Measurements from ENCODE around the gene CDC42EP5.

Gene CDC42EP5

GRCh38 chr19:54462655-54463530, 10.2 kb downstream of the CDC42EP5 start:
- H3K9me3 ChIP-seq (ENCODE audit: control insufficient read depth, low read length): no peaks in the 10 kb centered on the region
- peaks cover 25% of the 10 kb centered on the region for H3K4me1 ChIP-seq (ENCODE audit: control insufficient read depth, insufficient read depth, low read length, poor library complexity, severe bottlenecking)
- peak; percentile 45 to 58 (median 53) for DNase-seq
- H3K27ac ChIP-seq (ENCODE audit: insufficient read depth, low read length, poor library complexity, severe bottlenecking): peak overlapping the region; percentile 80
- no peaks in the 10 kb centered on the region for H3K27me3 ChIP-seq (replicated peaks; ENCODE audit: control insufficient read depth, insufficient read depth, low read length, poor library complexity, severe bottlenecking)
- H3K4me3 ChIP-seq (ENCODE audit: insufficient read depth, low read depth, low read length, poor library complexity, severe bottlenecking): peak overlapping the region; percentile 71
- peaks cover 35% of the 10 kb centered on the region for H3K36me3 ChIP-seq (ENCODE audit: control insufficient read depth, insufficient read depth, low read length)

GRCh38 chr19:54462047-54462654, 10.9 kb downstream of the CDC42EP5 start:
- peak overlapping the region; percentile 46 for H3K4me3 ChIP-seq (ENCODE audit: insufficient read depth, low read depth, low read length, poor library complexity, severe bottlenecking)
- no peak for DNase-seq
- no peaks in the 10 kb centered on the region for H3K9me3 ChIP-seq (ENCODE audit: control insufficient read depth, low read length)
- no peaks in the 10 kb centered on the region for H3K27me3 ChIP-seq (replicated peaks; ENCODE audit: control insufficient read depth, insufficient read depth, low read length, poor library complexity, severe bottlenecking)
- H3K36me3 ChIP-seq (ENCODE audit: control insufficient read depth, insufficient read depth, low read length): peaks cover 43% of the 10 kb centered on the region
- peaks cover 25% of the 10 kb centered on the region for H3K4me1 ChIP-seq (ENCODE audit: control insufficient read depth, insufficient read depth, low read length, poor library complexity, severe bottlenecking)
- peak overlapping the region; percentile 80 for H3K27ac ChIP-seq (ENCODE audit: insufficient read depth, low read length, poor library complexity, severe bottlenecking)

DNA sequence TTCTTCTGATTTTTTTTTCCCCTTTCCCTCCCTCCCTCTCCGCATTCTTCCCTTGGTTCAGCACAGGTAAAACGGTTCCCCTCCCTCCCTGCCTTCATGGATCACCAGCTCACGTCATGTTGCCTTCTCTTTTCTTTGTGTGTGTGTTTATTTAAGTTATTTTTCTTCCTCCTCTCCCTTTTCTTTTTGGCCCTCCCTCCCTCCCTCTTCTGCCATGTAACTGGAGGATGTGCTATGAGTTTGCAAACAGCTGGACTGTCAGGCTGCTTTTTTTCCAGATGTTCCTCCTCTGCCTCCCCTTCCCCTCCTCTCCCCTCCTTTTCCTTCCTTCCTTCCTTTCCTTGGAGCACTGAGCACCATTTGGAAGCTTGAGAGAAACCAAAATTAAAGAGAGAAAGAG, 11.5 kb downstream of the CDC42EP5 start:
- no peak for DNase-seq
- Histone ChIP-seq H3K27me3 (replicated peaks; ENCODE audit: control insufficient read depth, insufficient read depth, low read length, poor library complexity, severe bottlenecking) (no peaks in the 10 kb centered on the region), H3K4me1 (ENCODE audit: control insufficient read depth, insufficient read depth, low read length, poor library complexity, severe bottlenecking) (peaks cover 25% of the 10 kb centered on the region), H3K9me3 (ENCODE audit: control insufficient read depth, low read length) (no peaks in the 10 kb centered on the region), H3K36me3 (ENCODE audit: control insufficient read depth, insufficient read depth, low read length) (peaks cover 48% of the 10 kb centered on the region), H3K4me3 (ENCODE audit: insufficient read depth, low read depth, low read length, poor library complexity, severe bottlenecking) (no peak overlapping the region), H3K27ac (ENCODE audit: insufficient read depth, low read length, poor library complexity, severe bottlenecking) (no peak overlapping the region)

DNA sequence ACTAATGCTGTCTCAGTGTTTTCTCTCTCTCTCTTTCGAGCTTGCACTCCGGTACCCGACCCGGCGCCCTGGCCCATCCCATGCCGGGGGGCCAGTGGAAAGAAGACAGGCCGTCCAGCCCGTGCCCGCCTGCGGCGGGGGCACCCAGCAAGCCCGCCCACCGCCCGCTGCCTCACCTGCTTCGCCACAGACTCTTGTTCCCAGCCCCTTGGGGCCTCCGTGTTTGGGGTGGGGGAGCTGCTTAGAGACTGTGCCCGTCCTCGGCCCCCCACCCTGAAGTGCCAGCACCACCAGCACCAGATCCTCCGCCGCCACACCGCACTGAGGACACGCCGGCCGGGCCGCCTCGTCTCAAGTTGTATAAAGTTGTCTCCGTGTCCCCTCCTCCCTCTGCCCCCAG, 11.9 kb downstream of the CDC42EP5 start:
- Histone ChIP-seq H3K27ac (ENCODE audit: insufficient read depth, low read length, poor library complexity, severe bottlenecking) (no peak overlapping the region), H3K4me1 (ENCODE audit: control insufficient read depth, insufficient read depth, low read length, poor library complexity, severe bottlenecking) (peaks cover 25% of the 10 kb centered on the region), H3K9me3 (ENCODE audit: control insufficient read depth, low read length) (no peaks in the 10 kb centered on the region), H3K4me3 (ENCODE audit: insufficient read depth, low read depth, low read length, poor library complexity, severe bottlenecking) (no peak overlapping the region), H3K27me3 (replicated peaks; ENCODE audit: control insufficient read depth, insufficient read depth, low read length, poor library complexity, severe bottlenecking) (no peaks in the 10 kb centered on the region), H3K36me3 (ENCODE audit: control insufficient read depth, insufficient read depth, low read length) (peaks cover 52% of the 10 kb centered on the region)
- no peak for DNase-seq

- Histone ChIP-seq H3K4me3 (ENCODE audit: insufficient read depth, low read depth, low read length, poor library complexity, severe bottlenecking) (no peak overlapping the region), H3K27me3 (replicated peaks; ENCODE audit: control insufficient read depth, insufficient read depth, low read length, poor library complexity, severe bottlenecking) (no peaks in the 10 kb centered on the region), H3K9me3 (ENCODE audit: control insufficient read depth, low read length) (no peaks in the 10 kb centered on the region), H3K36me3 (ENCODE audit: control insufficient read depth, insufficient read depth, low read length) (peaks cover 60% of the 10 kb centered on the region), H3K27ac (ENCODE audit: insufficient read depth, low read length, poor library complexity, severe bottlenecking) (no peak overlapping the region), H3K4me1 (ENCODE audit: control insufficient read depth, insufficient read depth, low read length, poor library complexity, severe bottlenecking) (peaks cover 25% of the 10 kb centered on the region)
- DNase-seq: no peak
Observed at GRCh38 chr19:54460230-54461005, 12.7 kb downstream of the CDC42EP5 start.

GRCh38 chr19:54459282-54460229, 13.5 kb downstream of the CDC42EP5 start:
- no peak overlapping the region for H3K27ac ChIP-seq (ENCODE audit: insufficient read depth, low read length, poor library complexity, severe bottlenecking)
- H3K36me3 ChIP-seq (ENCODE audit: control insufficient read depth, insufficient read depth, low read length): peaks cover 69% of the 10 kb centered on the region
- DNase-seq: no peak
- H3K4me3 ChIP-seq (ENCODE audit: insufficient read depth, low read depth, low read length, poor library complexity, severe bottlenecking): no peak overlapping the region
- H3K4me1 ChIP-seq (ENCODE audit: control insufficient read depth, insufficient read depth, low read length, poor library complexity, severe bottlenecking): peaks cover 20% of the 10 kb centered on the region
- no peaks in the 10 kb centered on the region for H3K9me3 ChIP-seq (ENCODE audit: control insufficient read depth, low read length)
- no peaks in the 10 kb centered on the region for H3K27me3 ChIP-seq (replicated peaks; ENCODE audit: control insufficient read depth, insufficient read depth, low read length, poor library complexity, severe bottlenecking)

GRCh38 chr19:54458648-54459281, 14.3 kb downstream of the CDC42EP5 start:
- H3K4me3 ChIP-seq (ENCODE audit: insufficient read depth, low read depth, low read length, poor library complexity, severe bottlenecking): no peak overlapping the region
- no peaks in the 10 kb centered on the region for H3K9me3 ChIP-seq (ENCODE audit: control insufficient read depth, low read length)
- H3K4me1 ChIP-seq (ENCODE audit: control insufficient read depth, insufficient read depth, low read length, poor library complexity, severe bottlenecking): peaks cover 16% of the 10 kb centered on the region
- H3K36me3 ChIP-seq (ENCODE audit: control insufficient read depth, insufficient read depth, low read length): peaks cover 76% of the 10 kb centered on the region
- no peak overlapping the region for H3K27ac ChIP-seq (ENCODE audit: insufficient read depth, low read length, poor library complexity, severe bottlenecking)
- no peaks in the 10 kb centered on the region for H3K27me3 ChIP-seq (replicated peaks; ENCODE audit: control insufficient read depth, insufficient read depth, low read length, poor library complexity, severe bottlenecking)
- DNase-seq: no peak

GRCh38 chr19:54457773-54458647, 15.1 kb downstream of the CDC42EP5 start:
- peaks cover 11% of the 10 kb centered on the region for H3K4me1 ChIP-seq (ENCODE audit: control insufficient read depth, insufficient read depth, low read length, poor library complexity, severe bottlenecking)
- no peak for DNase-seq
- no peak overlapping the region for H3K4me3 ChIP-seq (ENCODE audit: insufficient read depth, low read depth, low read length, poor library complexity, severe bottlenecking)
- no peaks in the 10 kb centered on the region for H3K27me3 ChIP-seq (replicated peaks; ENCODE audit: control insufficient read depth, insufficient read depth, low read length, poor library complexity, severe bottlenecking)
- H3K9me3 ChIP-seq (ENCODE audit: control insufficient read depth, low read length): no peaks in the 10 kb centered on the region
- H3K36me3 ChIP-seq (ENCODE audit: control insufficient read depth, insufficient read depth, low read length): peaks cover 84% of the 10 kb centered on the region
- no peak overlapping the region for H3K27ac ChIP-seq (ENCODE audit: insufficient read depth, low read length, poor library complexity, severe bottlenecking)
